HG03442 (cell line): ENCODE data around the gene EPS8L3.
A peak's percentile ranks its signal among the peaks of the same experiment; 100 is the strongest.

ENCODE experiments used
- ATAC-seq: cut with Tn5 transposase; IDR thresholded peaks from one replicate; pipeline ENCODE4 v1.9.1; 2021; ENCODE audit warnings: mild to moderate bottlenecking, moderate library complexity; ENCODE audit not compliant: unreplicated experiment

The EPS8L3 gene

GRCh38 chr1:109794319-109795132 is 30.8 kb upstream of the EPS8L3 start:
- no peak for ATAC-seq

- ATAC-seq = no peak
Measured at GRCh38 chr1:109793486-109794318, 30.0 kb upstream of the EPS8L3 start.

DNA sequence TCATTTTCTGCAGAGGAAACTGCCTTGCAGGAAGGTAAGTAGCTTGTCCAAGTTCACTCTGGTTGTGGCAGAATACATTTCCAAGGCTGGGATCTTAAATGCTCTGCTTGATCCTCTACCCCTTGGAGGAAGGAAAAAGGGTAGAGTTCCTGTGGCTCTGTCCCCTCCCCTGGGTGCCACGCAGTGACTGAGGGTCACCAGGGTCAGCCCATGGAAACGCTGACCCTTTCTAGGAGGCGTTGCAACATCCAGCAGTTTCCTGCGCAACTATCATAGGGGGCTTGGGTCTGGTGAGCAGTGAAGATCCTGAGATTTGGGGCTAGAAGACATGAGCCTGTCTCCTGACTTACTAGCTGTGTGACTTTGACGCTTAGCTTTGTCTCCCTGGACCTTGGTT is 29.4 kb upstream of the EPS8L3 start:
- ATAC-seq = no peak

DNA sequence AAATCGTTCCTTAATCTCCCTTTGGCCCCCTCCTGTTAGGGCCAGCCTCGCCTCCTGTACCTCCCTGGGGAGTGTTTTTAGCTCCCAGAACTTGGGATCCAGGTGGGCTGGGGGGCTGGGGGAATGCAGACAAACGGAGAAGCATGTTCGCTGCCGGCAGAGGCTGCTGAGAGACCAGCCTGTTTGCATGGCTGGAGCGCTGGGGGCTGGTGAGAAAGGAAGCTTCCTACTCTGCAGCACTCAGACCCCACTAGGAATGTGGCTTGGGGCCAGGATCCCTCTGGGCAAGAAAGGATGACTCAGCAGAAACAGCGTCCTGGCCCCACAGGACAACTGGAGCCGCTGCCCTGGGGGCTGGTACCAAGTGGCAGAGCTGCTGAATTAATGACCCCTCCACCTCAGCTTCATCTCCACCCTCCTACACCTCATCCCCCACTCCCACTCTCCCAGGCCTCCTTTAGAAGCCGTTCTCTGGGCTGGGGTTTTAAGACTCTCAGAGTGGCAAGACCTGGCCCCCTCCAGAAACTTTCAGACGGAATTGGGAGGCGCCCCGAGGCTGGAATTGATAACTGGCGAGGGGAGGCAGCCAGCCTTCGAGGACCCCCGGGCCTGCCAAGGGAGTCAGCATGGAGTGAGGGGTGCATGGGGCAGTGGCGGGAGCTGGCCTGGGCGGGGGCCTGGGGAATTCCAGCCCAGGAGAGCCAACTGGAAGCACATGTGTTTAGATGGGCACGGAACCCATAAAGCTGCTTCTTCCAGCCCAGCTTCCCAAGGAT is 28.5 kb upstream of the EPS8L3 start:
- no peak for ATAC-seq

DNA sequence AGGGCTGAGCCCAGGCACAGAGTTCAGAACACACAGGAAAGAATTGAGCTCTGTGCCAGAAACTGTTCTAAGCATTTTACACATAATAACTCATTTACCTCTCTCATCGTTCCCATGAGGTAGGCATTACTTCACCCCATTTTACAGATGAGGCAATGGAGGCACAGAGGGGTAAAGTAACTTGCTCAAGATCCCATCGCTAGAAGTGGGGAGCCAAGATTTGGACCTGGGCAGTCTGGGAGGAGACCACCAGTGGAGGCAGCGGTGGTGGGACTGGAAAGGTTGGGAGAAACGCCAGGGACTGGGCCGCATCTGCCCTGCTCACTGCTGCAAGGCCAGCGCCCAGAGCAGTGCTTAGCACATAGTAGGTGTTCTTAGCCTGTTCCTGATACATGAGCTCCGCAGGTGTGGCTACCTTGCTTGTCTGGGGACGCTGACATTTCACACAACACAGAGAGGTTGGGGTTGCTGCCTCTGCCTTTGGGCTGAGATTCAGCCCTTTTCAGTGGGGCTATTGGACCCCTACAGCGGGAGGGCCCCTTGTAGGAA is 27.8 kb upstream of the EPS8L3 start:
- no peak for ATAC-seq

DNA sequence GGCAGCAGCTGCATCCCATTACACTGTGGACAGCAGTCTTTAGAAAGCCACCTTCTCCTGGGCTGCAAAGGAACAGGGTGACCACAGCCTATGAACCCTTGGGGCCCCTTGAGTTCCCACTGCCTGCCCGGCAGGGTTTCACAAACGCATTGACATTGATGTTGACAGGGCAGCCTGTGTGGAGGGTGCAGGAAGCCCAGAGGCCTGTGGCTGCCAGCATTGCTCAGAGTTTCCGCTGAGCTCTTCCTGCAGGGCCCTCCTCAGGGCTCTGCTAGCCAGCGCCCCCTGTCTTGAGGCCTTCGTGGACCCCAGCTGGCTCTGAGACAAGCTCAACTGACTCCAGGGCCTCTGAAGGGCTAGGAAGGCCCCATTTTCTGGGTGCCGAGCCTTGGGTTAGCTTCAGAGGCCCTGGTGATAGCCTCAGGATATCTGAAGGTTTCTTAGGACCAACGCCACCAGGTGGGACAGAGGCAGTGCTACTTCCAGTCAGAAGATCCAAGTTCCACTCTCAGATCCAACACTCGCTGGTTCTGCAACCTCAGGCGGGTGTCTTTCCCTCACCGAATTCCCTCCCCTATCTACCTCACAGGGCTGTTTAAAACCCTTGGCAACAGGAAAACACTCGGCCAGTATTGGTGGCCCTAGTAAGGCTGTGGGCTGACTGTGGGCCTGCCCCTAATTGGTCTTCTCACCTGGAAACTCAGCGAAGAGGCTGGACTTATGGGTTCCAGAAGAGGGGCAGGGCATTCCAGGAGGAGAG is 27.2 kb upstream of the EPS8L3 start:
- ATAC-seq = peak; percentile 65

DNA sequence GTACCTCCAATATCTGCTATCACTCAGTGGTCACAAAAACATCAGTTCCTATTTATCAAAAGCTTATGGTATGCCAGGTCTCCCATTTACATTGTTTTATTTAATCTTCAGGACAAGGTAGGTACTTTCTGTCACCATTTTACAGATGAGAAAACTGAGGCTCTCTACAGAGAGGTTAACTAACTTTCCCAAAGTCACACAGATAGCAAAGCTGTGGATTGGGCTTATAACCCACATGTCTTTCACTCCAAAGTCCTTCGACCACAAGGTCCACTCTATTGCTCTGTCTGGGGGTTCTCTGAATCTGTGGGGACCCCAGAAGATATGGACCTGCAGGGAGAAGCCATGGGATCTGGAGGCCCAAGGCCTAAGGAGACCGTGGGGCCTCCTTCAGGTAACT is 26.6 kb upstream of the EPS8L3 start:
- ATAC-seq = no peak

GRCh38 chr1:109789551-109790180 is 25.9 kb upstream of the EPS8L3 start:
- no peak for ATAC-seq

DNA sequence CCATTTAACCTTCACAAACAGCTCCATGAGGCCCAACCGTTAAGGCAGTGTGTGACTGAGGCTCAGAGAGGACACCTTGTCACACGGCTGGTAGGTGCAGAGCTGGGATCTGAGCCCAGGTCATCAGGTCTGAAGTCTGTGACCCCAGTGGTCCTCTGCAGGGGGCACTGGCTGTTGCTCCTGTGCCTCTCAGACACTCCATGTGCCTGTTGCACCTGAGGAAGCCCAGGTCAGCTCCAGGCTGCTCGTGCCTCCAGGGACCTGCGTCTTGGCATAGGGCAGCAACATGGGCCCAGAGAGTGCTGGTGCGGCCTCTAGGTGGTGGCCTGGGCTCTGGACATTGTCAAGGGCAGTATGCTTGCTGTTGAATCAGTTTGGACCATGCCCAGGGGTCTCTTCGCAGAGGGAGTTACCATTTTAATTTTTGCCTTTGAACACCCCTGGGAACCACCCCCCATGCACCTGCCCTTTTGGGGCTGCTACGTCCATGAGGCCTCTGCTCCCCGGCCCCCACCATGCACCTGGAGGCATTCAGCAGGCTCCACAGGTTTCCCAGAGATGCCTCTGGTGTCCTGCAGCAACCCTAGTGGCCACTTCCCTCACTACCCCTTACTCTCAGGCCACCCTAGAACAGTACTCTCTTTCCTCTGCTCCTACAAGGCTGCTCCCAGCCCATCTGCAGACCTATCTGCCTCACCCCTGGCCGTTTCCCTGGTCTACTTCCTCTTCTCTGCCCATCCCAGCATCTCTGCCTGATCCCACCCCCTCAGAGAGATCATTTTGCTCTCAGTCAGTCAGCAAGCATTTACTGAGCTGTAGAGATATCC is 25.2 kb upstream of the EPS8L3 start:
- ATAC-seq = no peak

DNA sequence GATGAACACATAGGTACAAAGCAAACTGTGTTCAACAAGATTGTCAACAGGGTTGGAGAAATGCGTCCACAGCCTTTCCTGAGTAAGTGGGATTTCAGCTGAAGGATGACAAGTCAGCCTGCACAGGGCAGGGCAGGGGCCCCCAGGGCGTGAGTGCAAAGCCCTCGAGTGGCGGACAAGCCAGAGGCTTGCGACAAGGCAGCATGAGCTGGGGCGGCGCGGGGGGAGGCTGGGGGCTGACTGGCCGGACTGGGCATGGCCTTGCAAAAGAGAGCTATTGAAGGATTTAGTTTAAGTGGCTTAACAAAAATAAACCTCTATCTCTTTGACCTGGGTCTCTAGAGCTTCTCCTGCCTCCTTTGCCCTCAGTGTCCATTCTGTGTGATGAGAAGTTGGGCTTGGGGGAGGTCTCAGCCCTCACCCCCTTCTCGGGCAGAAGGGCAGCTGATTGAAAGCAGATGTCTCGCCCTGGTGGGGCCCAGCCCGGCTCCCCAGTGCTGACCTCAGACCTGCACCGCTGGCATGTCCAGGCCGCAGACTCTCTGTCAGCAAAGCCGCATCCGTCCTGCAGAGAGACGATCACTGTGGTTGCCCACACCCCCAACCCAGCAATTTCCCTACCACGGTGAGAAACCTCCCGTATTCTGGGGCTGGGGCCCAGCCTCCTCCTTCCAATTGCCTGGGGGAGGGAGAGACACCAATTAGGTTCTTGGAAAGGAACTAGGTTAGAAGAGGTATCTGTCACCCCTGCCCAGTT is 24.3 kb upstream of the EPS8L3 start:
- ATAC-seq = no peak

GRCh38 chr1:109787211-109787844 is 23.6 kb upstream of the EPS8L3 start:
- ATAC-seq = no peak

DNA sequence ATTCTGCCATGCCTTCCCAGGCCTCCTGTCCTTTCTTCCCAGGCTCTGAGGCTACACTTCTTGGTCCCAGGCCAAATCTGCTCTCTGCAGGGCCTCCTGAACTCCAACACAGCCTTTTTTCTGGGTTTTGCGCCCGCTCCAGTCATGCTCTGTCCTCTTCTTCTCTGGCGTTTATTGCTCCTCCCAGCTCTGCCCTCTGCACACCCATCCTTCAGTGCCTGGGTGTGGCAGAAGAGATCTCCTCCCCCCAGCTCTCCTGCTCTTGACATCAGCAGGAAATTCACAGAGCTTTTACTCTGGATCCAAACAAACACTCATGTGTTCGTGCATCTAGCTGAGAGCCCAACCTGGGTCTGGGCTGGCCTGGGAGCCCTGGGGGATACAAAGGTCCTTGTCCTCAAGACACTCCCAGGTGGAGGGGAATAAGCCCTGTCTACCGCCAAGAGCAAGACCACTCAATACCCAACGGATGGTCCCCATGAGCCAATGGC is 22.9 kb upstream of the EPS8L3 start:
- no peak for ATAC-seq

GRCh38 chr1:109786112-109786480 is 22.4 kb upstream of the EPS8L3 start:
- ATAC-seq = no peak

GRCh38 chr1:109785446-109786111 is 21.9 kb upstream of the EPS8L3 start:
- no peak for ATAC-seq

- ATAC-seq = no peak
Measured at GRCh38 chr1:109784551-109785252, 21.0 kb upstream of the EPS8L3 start.

GRCh38 chr1:109783436-109783835 is 19.7 kb upstream of the EPS8L3 start:
- no peak for ATAC-seq

- no peak for ATAC-seq
Measured at GRCh38 chr1:109782927-109783326, 19.2 kb upstream of the EPS8L3 start.
